Caco-2 (cell line): ENCODE data around the gene EVA1C. TPM values are rescaled to one million over a fixed set of nuclear protein-coding genes. Genes with fewer than 3 reads are reported as not detected.
"Not testable (repeated sequence)": the region's sequence is repeated elsewhere in the genome, so short reads cannot be mapped to it uniquely, and the experiment has no call there.

ENCODE experiments used
- BruUV-seq: library from RNA; stranded (reverse); fragments of 400-500 nt; replicated peaks from 2 replicates; lab custom pipeline; 2021; lab: Mats Ljungman, UMichigan
- CTCF ChIA-PET: fragments of 300-600 bp; sonication (Branson Sonifier 250); formaldehyde crosslinking; loops from one replicate; lab custom pipeline; 2022; ENCODE audit warnings: antibody characterized with exemption; lab: Charles Lee
- POLR2A ChIA-PET: fragments of 300-600 bp; sonication (Branson Sonifier 250); formaldehyde crosslinking; loops from one replicate; lab custom pipeline; 2022; ENCODE audit warnings: antibody characterized with exemption; lab: Charles Lee
- DNase-seq, 2 experiments: peaks; one replicate each; pipeline versions ENCODE4 v3.0.0 to v3.0.0-alpha.2; 2020 to 2022
- H3K27me3 ChIP-seq: replicated peaks from 2 replicates; pipeline ENCODE4 v1.6.0; 2011; ENCODE audit warnings: low read length; ENCODE audit not compliant: control insufficient read depth, insufficient read depth
- H3K36me3 ChIP-seq: 2 replicates; pipeline ENCODE4 v1.5.1; 2011; ENCODE audit warnings: low read length; ENCODE audit not compliant: control insufficient read depth, insufficient read depth
- H3K4me1 ChIP-seq: fragments of 250-450 bp; sonication (Bioruptor Pico); 2 replicates; pipeline ENCODE4 v1.5.1; 2020; ENCODE audit warnings: mild to moderate bottlenecking
- H3K4me3 ChIP-seq: 2 replicates; pipeline ENCODE4 v1.5.1; 2011; ENCODE audit warnings: low read depth, mild to moderate bottlenecking, control low read depth, low read length
- H3K9me3 ChIP-seq: fragments of 250-450 bp; sonication (Bioruptor Pico); 2 replicates; pipeline ENCODE4 v1.5.1; 2020; ENCODE audit warnings: mild to moderate bottlenecking, moderate library complexity
- H3K27ac Mint-ChIP-seq: one replicate; pipeline ENCODE4 v1.8.0; 2022; ENCODE audit warnings: mixed read lengths; ENCODE audit not compliant: unreplicated experiment
- H3K27me3 Mint-ChIP-seq: one replicate; pipeline ENCODE4 v1.8.0; 2022; ENCODE audit warnings: mixed read lengths; ENCODE audit not compliant: insufficient read depth, unreplicated experiment
- H3K36me3 Mint-ChIP-seq: one replicate; pipeline ENCODE4 v1.8.0; 2022; ENCODE audit warnings: mild to moderate bottlenecking, mixed read lengths; ENCODE audit not compliant: insufficient read depth, unreplicated experiment
- H3K4me1 Mint-ChIP-seq: one replicate; pipeline ENCODE4 v1.8.0; 2022; ENCODE audit warnings: low read depth, mixed read lengths; ENCODE audit not compliant: unreplicated experiment
- H3K4me3 Mint-ChIP-seq: one replicate; pipeline ENCODE4 v1.8.0; 2022; ENCODE audit warnings: mild to moderate bottlenecking, moderate library complexity, mixed read lengths; ENCODE audit not compliant: unreplicated experiment
- H3K9me3 Mint-ChIP-seq: one replicate; pipeline ENCODE4 v1.8.0; 2022; ENCODE audit warnings: mixed read lengths; ENCODE audit not compliant: unreplicated experiment
- CTCF ChIP-seq, 2 experiments: fragments of 200-600 bp in 1 of 2; IDR thresholded peaks; 1 replicate in 1 of 2; 2 replicates in 1 of 2; pipeline versions ENCODE4 v1.5.1 to v1.8.0; 2011 to 2022; ENCODE audit warnings: antibody characterized with exemption in 1 of 2, control low read depth in 1 of 2, inconsistent platforms in 1 of 2, low read depth in 1 of 2, low read length in 1 of 2, mild to moderate bottlenecking in 1 of 2, moderate library complexity in 1 of 2; ENCODE audit not compliant: insufficient read depth in 1 of 2, severe bottlenecking in 1 of 2, unreplicated experiment in 1 of 2
- intact Hi-C: fragments of 100-400 bp; cut with micrococcal nuclease; formaldehyde crosslinking; loops from one replicate; pipeline ENCODE4 v1.10.0; 2022; ENCODE audit not compliant: unreplicated experiment
- total RNA-seq: library from RNA; stranded (reverse); gene quantifications from 2 replicates; pipeline ENCODE4 v1.2.3, GENCODE V29; 2022

EVA1C gene
- total RNA-seq, 1 experiment from 2014 or later: not detected

GRCh38 chr21:32388306-32388705, 24.2 kb upstream of the EVA1C start:
- H3K4me1 ChIP-seq: no peaks in the 10 kb centered on the region
- H3K27ac Mint-ChIP-seq: no peak overlapping the region
- H3K4me3 ChIP-seq: no peak overlapping the region
- no peaks in the 10 kb centered on the region for H3K9me3 ChIP-seq
- intact Hi-C loops: no loop called here
- H3K36me3 ChIP-seq: no peaks in the 10 kb centered on the region; the same call in 1 of the 2 replicates
- BruUV-seq: no TSS peak
- ChIA-PET CTCF (no interaction called here), POLR2A (no interaction called here)
- no peak overlapping the region for H3K4me3 Mint-ChIP-seq
- no peaks in the 10 kb centered on the region for H3K27me3 Mint-ChIP-seq
- no peak for TF ChIP-seq CTCF (IDR thresholded peaks at IDR 0.05; ENCODE audit: insufficient read depth in 1 of 2, low read depth in 1 of 2, low read length in 1 of 2, severe bottlenecking in 1 of 2, unreplicated experiment in 1 of 2)
- no peaks in the 10 kb centered on the region for H3K4me1 Mint-ChIP-seq
- no peaks in the 10 kb centered on the region for H3K27me3 ChIP-seq
- no peaks in the 10 kb centered on the region for H3K9me3 Mint-ChIP-seq
- peaks cover 39% of the 10 kb centered on the region for H3K36me3 Mint-ChIP-seq
- no peak for DNase-seq

GRCh38 chr21:32389337-32390015, 23.0 kb upstream of the EVA1C start:
- no peak for DNase-seq
- Mint-ChIP-seq H3K27ac (no peak overlapping the region), H3K27me3 (no peaks in the 10 kb centered on the region), H3K4me1 (no peaks in the 10 kb centered on the region), H3K9me3 (no peaks in the 10 kb centered on the region), H3K4me3 (no peak overlapping the region), H3K36me3 (peaks cover 27% of the 10 kb centered on the region)
- peaks cover 7% of the 10 kb centered on the region for H3K4me1 ChIP-seq
- TF ChIP-seq CTCF (IDR thresholded peaks at IDR 0.05; ENCODE audit: insufficient read depth in 1 of 2, low read depth in 1 of 2, low read length in 1 of 2, severe bottlenecking in 1 of 2, unreplicated experiment in 1 of 2): no peak
- BruUV-seq: no TSS peak
- CTCF ChIA-PET: no interaction called here
- no peaks in the 10 kb centered on the region for H3K27me3 ChIP-seq
- intact Hi-C loops: no loop called here
- H3K4me3 ChIP-seq: no peak overlapping the region
- POLR2A ChIA-PET: no interaction called here
- H3K36me3 ChIP-seq: no peaks in the 10 kb centered on the region
- H3K9me3 ChIP-seq: no peaks in the 10 kb centered on the region

GRCh38 chr21:32390537-32391224, 21.8 kb upstream of the EVA1C start:
- CTCF ChIA-PET, H3K4me1 ChIP-seq, intact Hi-C loops, H3K9me3 ChIP-seq, H3K27me3 Mint-ChIP-seq, H3K9me3 Mint-ChIP-seq, H3K4me3 Mint-ChIP-seq, H3K4me1 Mint-ChIP-seq, DNase-seq, H3K27me3 ChIP-seq, H3K4me3 ChIP-seq, BruUV-seq, H3K27ac Mint-ChIP-seq, H3K36me3 ChIP-seq, POLR2A ChIA-PET: not testable (repeated sequence)
- H3K36me3 Mint-ChIP-seq: peaks cover 20% of the 10 kb centered on the region
